H1 (cell line): ENCODE results near the gene MCM5. TPM values are rescaled to one million over a fixed set of nuclear protein-coding genes. Genes with fewer than 3 reads are reported as not detected.

Experiments
- CTCF ChIA-PET: fragments of 300-600 bp; sonication (Branson Sonifier 250); formaldehyde crosslinking; loops from one replicate; lab custom pipeline; 2021; ENCODE audit not compliant: partially characterized antibody; lab: Charles Lee
- POLR2A ChIA-PET: fragments of 300-600 bp; sonication (Branson Sonifier 250); formaldehyde crosslinking; loops from one replicate; lab custom pipeline; 2021; ENCODE audit warnings: inconsistent platforms; ENCODE audit not compliant: partially characterized antibody; lab: Charles Lee
- DNase-seq, 2 experiments: peaks; one replicate each; pipeline versions ENCODE4 v3.0.0 to v3.0.0-alpha.2; 2010 to 2022; ENCODE audit warnings: low spot score in 2 of 2, low read depth in 1 of 2, mixed read lengths in 1 of 2
- FAIRE-seq: peaks from 2 replicates; lab custom pipeline; 2011; peaks lifted over from hg19 to GRCh38; lab: Jason Lieb, UNC
- H2AFZ ChIP-seq: 2 replicates; pipeline ENCODE4 v1.8.1; 2012; ENCODE audit warnings: low read length, inconsistent platforms
- H2AK5ac ChIP-seq: 2 replicates; pipeline ENCODE4 v1.6.1; 2013; ENCODE audit warnings: low read depth, low read length
- H2BK120ac ChIP-seq: replicated peaks from 2 replicates; pipeline ENCODE3; 2013; ENCODE audit warnings: low read depth, low read length, inconsistent platforms
- H2BK12ac ChIP-seq: 2 replicates; pipeline ENCODE4 v1.6.1; 2013; ENCODE audit warnings: low read depth, low read length
- H2BK15ac ChIP-seq: 2 replicates; pipeline ENCODE4 v1.6.1; 2013; ENCODE audit warnings: low read length
- H2BK20ac ChIP-seq: 2 replicates; pipeline ENCODE4 v1.6.1; 2013; ENCODE audit warnings: low read length
- H2BK5ac ChIP-seq: 2 replicates; pipeline ENCODE4 v1.6.1; 2013; ENCODE audit warnings: low read depth, low read length
- H3K14ac ChIP-seq: 2 replicates; pipeline ENCODE4 v1.6.1; 2013; ENCODE audit warnings: inconsistent platforms; ENCODE audit not compliant: insufficient read length
- H3K18ac ChIP-seq: 2 replicates; pipeline ENCODE4 v1.6.1; 2013; ENCODE audit warnings: low read length; ENCODE audit errors: extremely low read depth
- H3K23ac ChIP-seq: 2 replicates; pipeline ENCODE4 v1.6.1; 2013; ENCODE audit warnings: inconsistent platforms; ENCODE audit not compliant: insufficient read length
- H3K23me2 ChIP-seq: 2 replicates; pipeline ENCODE4 v1.6.1; 2013; ENCODE audit warnings: low read depth, low read length
- H3K27ac ChIP-seq: 2 replicates; pipeline ENCODE4 v1.6.1; 2011; ENCODE audit warnings: low read depth, low read length, inconsistent platforms
- H3K27me3 ChIP-seq, 4 experiments: replicated peaks in 1 of 4; 1 replicate in 1 of 4; 2 replicates in 3 of 4; pipeline versions ENCODE4 v1.6.1 to v1.8.1; 2011 to 2013; ENCODE audit warnings: low read length in 3 of 4, mild to moderate bottlenecking in 3 of 4, inconsistent platforms in 2 of 4, mixed read lengths in 2 of 4, moderate library complexity in 1 of 4; ENCODE audit not compliant: control insufficient read depth in 3 of 4, insufficient read depth in 3 of 4; ENCODE audit errors: extremely low read depth in 1 of 4
- H3K36me3 ChIP-seq, 4 experiments: 2 replicates each; pipeline versions ENCODE4 v1.6.1 to v1.8.1; 2011 to 2013; ENCODE audit warnings: mild to moderate bottlenecking in 4 of 4, low read length in 3 of 4, moderate library complexity in 2 of 4, control low read depth in 1 of 4, inconsistent platforms in 1 of 4; ENCODE audit not compliant: insufficient read depth in 4 of 4, control insufficient read depth in 2 of 4
- H3K4ac ChIP-seq: replicated peaks from 2 replicates; pipeline ENCODE3; 2013; ENCODE audit warnings: low read length, low read depth, mixed read lengths, inconsistent platforms; ENCODE audit not compliant: insufficient read length
- H3K4me1 ChIP-seq, 4 experiments: replicated peaks in 1 of 4; 1 replicate in 1 of 4; 2 replicates in 3 of 4; pipeline versions ENCODE4 v1.6.1 to v1.8.1; 2011 to 2013; ENCODE audit warnings: low read length in 3 of 4, inconsistent platforms in 2 of 4, mixed read lengths in 1 of 4; ENCODE audit not compliant: insufficient read depth in 4 of 4, control insufficient read depth in 3 of 4
- H3K4me2 ChIP-seq, 2 experiments: 2 replicates each; pipeline versions ENCODE4 v1.6.1 to v1.8.1; 2011 to 2013; ENCODE audit warnings: low read depth in 2 of 2, low read length in 2 of 2, control low read depth in 1 of 2, inconsistent platforms in 1 of 2, mild to moderate bottlenecking in 1 of 2; ENCODE audit not compliant: insufficient read depth in 1 of 2
- H3K4me3 ChIP-seq, 4 experiments: fragments of 200-600, 300-600 bp in 1 of 4; sonication (generic), shearing (Covaris generic), sonication (Bioruptor Twin) in 1 of 4; 2 replicates each; pipeline versions ENCODE4 v1.5.1 to v1.8.1; 2011 to 2016; ENCODE audit warnings: low read length in 4 of 4, low read depth in 3 of 4, control low read depth in 2 of 4, inconsistent platforms in 2 of 4, mild to moderate bottlenecking in 2 of 4, mixed read lengths in 1 of 4, moderate library complexity in 1 of 4; ENCODE audit not compliant: insufficient read depth in 2 of 4; ENCODE audit errors: extremely low read depth in 1 of 4
- H3K56ac ChIP-seq: replicated peaks from 2 replicates; pipeline ENCODE3; 2013; ENCODE audit warnings: low read depth, mild to moderate bottlenecking, mixed read lengths, low read length, inconsistent platforms; ENCODE audit not compliant: insufficient read length
- H3K79me1 ChIP-seq: 2 replicates; pipeline ENCODE4 v1.6.1; 2013; ENCODE audit warnings: low read depth, low read length, control low read depth
- H3K79me2 ChIP-seq, 2 experiments: 2 replicates each; pipeline versions ENCODE4 v1.6.1 to v1.8.1; 2012 to 2013; ENCODE audit warnings: low read length in 2 of 2, mild to moderate bottlenecking in 2 of 2, inconsistent platforms in 1 of 2; ENCODE audit not compliant: insufficient read depth in 2 of 2, control insufficient read depth in 1 of 2
- H3K9ac ChIP-seq, 4 experiments: replicated peaks in 1 of 4; 1 replicate in 1 of 4; 2 replicates in 3 of 4; pipeline versions ENCODE4 v1.6.1 to v1.8.1; 2011 to 2013; ENCODE audit warnings: low read depth in 3 of 4, low read length in 3 of 4, control low read depth in 2 of 4, mild to moderate bottlenecking in 2 of 4, moderate library complexity in 2 of 4, inconsistent platforms in 1 of 4; ENCODE audit errors: extremely low read depth in 1 of 4
- H3K9me3 ChIP-seq, 2 experiments: 2 replicates each; pipeline versions ENCODE4 v1.6.1 to v1.8.1; 2012 to 2013; ENCODE audit warnings: mild to moderate bottlenecking in 2 of 2, moderate library complexity in 2 of 2, control low read depth in 1 of 2, inconsistent platforms in 1 of 2, low read depth in 1 of 2, low read length in 1 of 2, mixed read lengths in 1 of 2; ENCODE audit not compliant: insufficient read depth in 2 of 2
- H4K20me1 ChIP-seq, 2 experiments: replicated peaks in 1 of 2; 2 replicates each; pipeline versions ENCODE3 to v1.8.1; 2011 to 2013; ENCODE audit warnings: inconsistent platforms in 2 of 2, low read length in 2 of 2, mild to moderate bottlenecking in 1 of 2; ENCODE audit not compliant: insufficient read depth in 2 of 2, control insufficient read depth in 1 of 2
- H4K5ac ChIP-seq: 2 replicates; pipeline ENCODE4 v1.6.1; 2013; ENCODE audit warnings: low read length, low read depth, mixed read lengths, inconsistent platforms; ENCODE audit not compliant: insufficient read length
- H4K8ac ChIP-seq: 2 replicates; pipeline ENCODE4 v1.8.0; 2013; ENCODE audit warnings: mild to moderate bottlenecking, moderate library complexity, low read length, inconsistent platforms; ENCODE audit not compliant: insufficient read depth; ENCODE audit errors: extremely low read depth
- H4K91ac ChIP-seq: replicated peaks from 2 replicates; pipeline ENCODE3; 2013; ENCODE audit warnings: low read length, mixed read lengths, inconsistent platforms; ENCODE audit not compliant: insufficient read length
- BCL11A ChIP-seq, 2 experiments: IDR thresholded peaks; one replicate each; pipeline ENCODE4 v1.6.1; 2011; ENCODE audit warnings: low read depth in 2 of 2, low read length in 2 of 2, mild to moderate bottlenecking in 2 of 2
- BRCA1 ChIP-seq: IDR thresholded peaks from 2 replicates; pipeline ENCODE4 v1.6.1; 2012; ENCODE audit warnings: low read depth, low read length, improper control_type of control experiment
- CEBPB ChIP-seq: IDR thresholded peaks from 2 replicates; pipeline ENCODE4 v1.6.1; 2012; ENCODE audit warnings: low read depth, low read length
- CREB1 ChIP-seq: IDR thresholded peaks from 2 replicates; pipeline ENCODE4 v1.6.1; 2012; ENCODE audit warnings: inconsistent platforms
- GTF2F1 ChIP-seq: IDR thresholded peaks from 2 replicates; pipeline ENCODE4 v1.6.1; 2012; ENCODE audit warnings: low read depth, low read length, improper control_type of control experiment, borderline replicate concordance
- HDAC6 ChIP-seq: IDR thresholded peaks from one replicate; pipeline ENCODE4 v1.7.1; 2012; ENCODE audit warnings: low read depth, mild to moderate bottlenecking, inconsistent platforms, low read length, moderate library complexity
- KDM4A ChIP-seq: IDR thresholded peaks from one replicate; pipeline ENCODE4 v1.7.1; 2012; ENCODE audit warnings: low read depth, mild to moderate bottlenecking, moderate library complexity, low read length, inconsistent platforms; ENCODE audit not compliant: severe bottlenecking
- NRF1 ChIP-seq: IDR thresholded peaks from 2 replicates; pipeline ENCODE4 v1.6.1; 2011; ENCODE audit warnings: mild to moderate bottlenecking, low read depth, low read length, improper control_type of control experiment
- POLR2AphosphoS5 ChIP-seq: IDR thresholded peaks from 2 replicates; pipeline ENCODE4 v1.6.1; 2011; ENCODE audit warnings: low read depth, low read length
- RNF2 ChIP-seq: fragments of 200-900, 300-1000 bp; sonication (generic); IDR thresholded peaks from 2 replicates; pipeline ENCODE4 v1.7.1; 2016; ENCODE audit warnings: borderline replicate concordance, low read depth, mild to moderate bottlenecking, antibody characterized with exemption, low read length; ENCODE audit not compliant: poor library complexity, severe bottlenecking; ENCODE audit errors: missing control alignments
- RXRA ChIP-seq: IDR thresholded peaks from 2 replicates; pipeline ENCODE4 v1.6.1; 2011; ENCODE audit warnings: low read depth, mild to moderate bottlenecking, low read length, moderate library complexity; ENCODE audit not compliant: insufficient read depth
- SUZ12 ChIP-seq: fragments of 200-600 bp; sonication (generic); IDR thresholded peaks from 2 replicates; pipeline ENCODE4 v1.6.1; 2012; ENCODE audit warnings: mild to moderate bottlenecking, inconsistent platforms, low read length, moderate library complexity, mixed read lengths
- TAF1 ChIP-seq: IDR thresholded peaks from 2 replicates; pipeline ENCODE4 v1.6.1; 2011; ENCODE audit warnings: mild to moderate bottlenecking, low read depth, low read length
- TAF7 ChIP-seq: optimal IDR thresholded peaks from 2 replicates; pipeline ENCODE3; 2011; ENCODE audit warnings: low read depth, mild to moderate bottlenecking, inconsistent platforms, low read length, moderate library complexity, borderline replicate concordance
- ZNF274 ChIP-seq: IDR thresholded peaks from 2 replicates; pipeline ENCODE4 v1.7.0; 2012; ENCODE audit warnings: low read length, borderline replicate concordance; ENCODE audit errors: extremely low read depth
- WGBS, 2 experiments: shearing (Covaris generic) in 1 of 2; methylation state at CpG; one replicate each; pipeline versions ENCODE4 v1.1.6 to v1.1.7; 2013 to 2015; ENCODE audit warnings: low lambda C conversion rate in 2 of 2, mixed read lengths in 2 of 2, inconsistent platforms in 1 of 2, low coverage in 1 of 2, missing lambda C conversion rate in 1 of 2; ENCODE audit not compliant: insufficient replicate concordance in 2 of 2, insufficient coverage in 1 of 2, insufficient read length in 1 of 2; ENCODE audit errors: extremely low coverage in 1 of 2, missing lambda C conversion rate in 1 of 2; 5-methylcytosine and 5-hydroxymethylcytosine counted together
- polyA plus RNA-seq, 7 experiments: library from polyadenylated mRNA; depleted of rRNA in 3 of 7; stranded (reverse) in 5 of 7; unstranded in 2 of 7; fragments of >200 nt in 5 of 7; fragments of 200-250 nt in 2 of 7; gene quantifications; 1 replicate in 5 of 7; 2 replicates in 1 of 7; 4 replicates in 1 of 7; pipeline versions ENCODE4 v1.2.1 to v1.2.3, GENCODE V29; 2011 to 2013; ENCODE audit warnings: missing spikeins in 2 of 7, mixed read lengths in 2 of 7
- total RNA-seq: library from RNA; stranded (reverse); fragmentation: NEBNext Ultra II Directional; extraction: Animal tissue kit (Norgen Biotek cat#: 25700); gene quantifications from 2 replicates; pipeline ENCODE4 v1.2.1, GENCODE V29; 2021

MCM5 gene
- total and polyA plus RNA-seq, 2 of the 8 experiments (the other 6 are each of a cell fraction or from before 2014, with no cell fraction given), result 210 to 305 TPM

DNA sequence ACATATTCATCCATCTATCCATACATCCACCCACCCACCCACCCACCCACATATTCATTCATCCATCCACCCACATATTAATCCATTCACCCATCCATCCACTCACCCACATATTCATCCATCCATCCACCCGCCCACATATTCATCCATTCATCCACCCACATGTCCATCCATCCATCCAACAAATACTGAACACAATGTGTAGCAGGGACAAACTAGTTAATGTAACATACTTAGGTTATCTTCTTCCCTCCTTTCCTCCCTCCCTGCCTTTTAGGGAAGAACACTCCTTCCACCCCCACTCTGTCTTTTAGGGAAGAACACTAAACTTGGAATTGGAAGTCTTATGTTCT is 39.4 kb downstream of the MCM5 start:
- Histone ChIP-seq H2BK12ac (no peak overlapping the region), H2BK120ac (no peak overlapping the region), H3K79me2 (no peaks in the 10 kb centered on the region), H3K4me2 (no peak overlapping the region), H3K4me1 (peaks cover 0 to 9% (median under 1%) of the 10 kb centered on the region in 4 experiments; a peak in 4 of 7 replicates), H3K79me1 (no peaks in the 10 kb centered on the region; the same call in 1 of the 2 replicates), H4K8ac (no peak overlapping the region), H4K91ac (no peak overlapping the region), H3K14ac (no peak overlapping the region), H3K36me3 (peaks cover 2 to 4% (median 3%) of the 10 kb centered on the region in 4 experiments; a peak in 4 of 8 replicates), H3K56ac (no peak overlapping the region), H4K20me1 (peaks cover 2% of the 10 kb centered on the region in 2 experiments), H3K4me3 (no peak overlapping the region), H3K9ac (0 out of 7 replicates have a peak overlapping the region, but pooled peaks of 1 of the 4 experiments have one; percentile 34), H2BK5ac (no peak overlapping the region), H2AFZ (no peak overlapping the region), H3K23me2 (peaks cover 13% of the 10 kb centered on the region; the same call in 1 of the 2 replicates), H4K5ac (no peak overlapping the region), H2BK20ac (no peak overlapping the region), H3K27ac (no peak overlapping the region), H3K27me3 (no peaks in the 10 kb centered on the region), H2BK15ac (no peak overlapping the region), H3K18ac (no peak overlapping the region), H3K4ac (no peak overlapping the region), H3K9me3 (no peaks in the 10 kb centered on the region), H2AK5ac (no peak overlapping the region), H3K23ac (no peak overlapping the region)
- WGBS, 2 experiments, result 67% methylated on average over 1 of the region's 1 CpG; no CpG with 5 or more reads in 1 of the 2 experiments
- DNase-seq, result no peak
- ChIA-PET POLR2A (no interaction called here), CTCF (no interaction called here)
- no peak for FAIRE-seq
- TF ChIP-seq ZNF274 (no peak), GTF2F1 (no peak), RXRA (no peak), SUZ12 (no peak), BCL11A (IDR thresholded peaks at IDR 0.05; ENCODE audit: low read depth in 2 of 2, low read length in 2 of 2) (no peak), TAF7 (no peak), RNF2 (no peak), NRF1 (no peak), KDM4A (no peak), CREB1 (no peak), HDAC6 (no peak), POLR2AphosphoS5 (no peak), BRCA1 (no peak), TAF1 (no peak), CEBPB (no peak)
